Endothelial cell of umbilical vein (primary cell): ENCODE measurements around the gene NCK1.

Experiments used
- CTCF ChIP-seq, 2 donors: IDR thresholded peaks; 1 replicate in 1 of 2; 2 replicates in 1 of 2; pipeline ENCODE4 v1.5.1; 2011; ENCODE audit warnings: low read length in 2 of 2, mild to moderate bottlenecking in 2 of 2, moderate library complexity in 2 of 2, control low read depth in 1 of 2, inconsistent platforms in 1 of 2, low read depth in 1 of 2; ENCODE audit not compliant: insufficient read depth in 1 of 2; ENCODE audit errors: extremely low read depth in 1 of 2
- POLR2AphosphoS5 ChIP-seq: IDR thresholded peaks from 2 replicates; pipeline ENCODE4 v1.6.1; 2012; ENCODE audit warnings: low read depth, mild to moderate bottlenecking, control low read depth, low read length, moderate library complexity; ENCODE audit not compliant: insufficient read depth

DNA sequence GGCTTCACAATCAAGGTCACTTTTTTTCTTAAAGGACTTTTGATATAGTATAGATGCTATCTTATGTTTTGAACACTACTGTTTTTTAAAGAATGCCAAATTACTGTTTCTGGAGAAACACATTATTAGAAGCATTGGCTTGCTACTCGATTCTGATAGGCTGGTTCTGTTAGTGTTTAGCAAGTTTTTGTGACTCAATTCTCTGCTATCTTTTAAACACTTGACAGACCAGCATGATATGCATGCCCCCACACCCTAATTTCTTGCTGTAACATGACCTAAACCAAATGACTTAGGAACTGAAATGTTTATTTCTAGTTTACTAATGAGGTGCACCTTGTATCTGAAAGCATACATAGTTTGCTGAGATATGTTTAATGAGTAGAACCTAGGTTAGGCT lies 90.3 kb downstream of the NCK1 start:
- TF ChIP-seq POLR2AphosphoS5 (no peak), CTCF (IDR thresholded peaks at IDR 0.05; ENCODE audit: extremely low read depth in 1 of 2, insufficient read depth in 1 of 2, low read depth in 1 of 2, low read length in 2 of 2) (no peak)
